A549 (cell line): Measurements from ENCODE around the gene SKI.

ENCODE experiments used
- CBX8 ChIP-seq: fragments of 200-600 bp; sonication (generic); IDR thresholded peaks from 2 replicates; pipeline ENCODE4 v1.6.1; 2016
- CEBPB ChIP-seq, 2 experiments: fragments of >200 bp in 1 of 2; sonication (Bioruptor Twin) in 1 of 2; formaldehyde crosslinking in 1 of 2; IDR thresholded peaks; 2 replicates each; pipeline ENCODE4 v1.6.1; 2012 to 2016
- CTCF ChIP-seq: fragments of >200 bp; sonication (Bioruptor Twin); formaldehyde crosslinking; IDR thresholded peaks from 3 replicates; pipeline ENCODE4 v1.5.1; 2016
- EP300 ChIP-seq, 2 experiments: fragments of >200 bp; sonication (Bioruptor Twin); formaldehyde crosslinking; IDR thresholded peaks; 2 replicates in 1 of 2; 3 replicates in 1 of 2; pipeline ENCODE4 v1.6.1; 2016 to 2017
- MAFK ChIP-seq: fragments of 450-650 bp; IDR thresholded peaks from 2 replicates; pipeline ENCODE4 v1.6.1; 2014; ENCODE audit not compliant: partially characterized antibody
- MAX ChIP-seq: IDR thresholded peaks from 2 replicates; pipeline ENCODE4 v1.6.1; 2012
- MAZ ChIP-seq: fragments of 150-350 bp; IDR thresholded peaks from 2 replicates; pipeline ENCODE4 v1.6.1; 2014; ENCODE audit warnings: antibody characterized with exemption, low read depth, low read length, borderline replicate concordance
- POLR2A ChIP-seq: IDR thresholded peaks from 2 replicates; pipeline ENCODE4 v1.6.1; 2012; ENCODE audit warnings: mild to moderate bottlenecking, low read length
- RAD21 ChIP-seq, 2 experiments: fragments of >200 bp in 1 of 2; sonication (Bioruptor Twin) in 1 of 2; formaldehyde crosslinking in 1 of 2; IDR thresholded peaks in 1 of 2; conservative IDR thresholded peaks in 1 of 2; 2 replicates in 1 of 2; 3 replicates in 1 of 2; pipeline ENCODE4 v1.6.1; 2012 to 2018; ENCODE audit warnings: inconsistent platforms in 1 of 2
- SMC3 ChIP-seq: fragments of >200 bp; sonication (Bioruptor Twin); formaldehyde crosslinking; IDR thresholded peaks from 3 replicates; pipeline ENCODE4 v1.6.1; 2018; ENCODE audit warnings: inconsistent platforms
- ZSCAN20 ChIP-seq: fragments of 250-450 bp; sonication (Bioruptor Pico); IDR thresholded peaks from 2 replicates; pipeline ENCODE4 v1.8.0; 2022; ENCODE audit warnings: mild to moderate bottlenecking, moderate library complexity
- TF ChIP-seq, protein P1 (sequence below): fragments of 200-600 bp; sonication (generic); IDR thresholded peaks from 2 replicates; pipeline ENCODE4 v1.6.1; 2016; ENCODE audit warnings: antibody characterized with exemption, mild to moderate bottlenecking, moderate library complexity
- TF ChIP-seq, protein P2 (sequence below): IDR thresholded peaks from 2 replicates; pipeline ENCODE4 v1.6.1; 2012; ENCODE audit warnings: low read depth, borderline replicate concordance
- TF ChIP-seq, protein P3 (sequence below): fragments of 250-450 bp; sonication (Bioruptor Pico); IDR thresholded peaks from 2 replicates; pipeline ENCODE4 v1.5.0; 2021; ENCODE audit warnings: mild to moderate bottlenecking, moderate library complexity, borderline replicate concordance

DNA sequence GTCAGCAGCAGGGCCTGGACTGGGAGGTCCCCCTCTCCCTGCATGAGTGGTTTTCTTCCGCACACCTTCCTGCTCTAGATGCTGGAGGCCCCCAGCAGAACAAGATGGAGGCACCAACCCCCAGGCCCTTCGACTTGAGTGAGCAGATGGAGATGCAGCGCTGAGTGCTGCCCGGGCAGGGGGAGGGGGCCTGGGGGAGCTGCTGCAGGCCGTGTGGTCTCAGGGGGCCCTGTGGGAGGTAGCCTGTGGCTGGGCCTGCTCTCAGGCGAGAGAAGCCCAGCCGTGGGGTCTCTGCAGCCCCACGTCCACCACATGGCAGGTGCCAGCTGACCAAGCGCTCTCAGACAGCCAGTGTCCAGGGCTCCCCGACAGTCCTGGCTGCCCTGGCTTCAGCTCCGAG lies 32.3 kb upstream of the SKI start:
- no peak for TF ChIP-seq EP300 (IDR thresholded peaks at IDR 0.05)
- TF ChIP-seq MAFK: no peak
- TF ChIP-seq POLR2A: no peak
- TF ChIP-seq, protein P1, sequence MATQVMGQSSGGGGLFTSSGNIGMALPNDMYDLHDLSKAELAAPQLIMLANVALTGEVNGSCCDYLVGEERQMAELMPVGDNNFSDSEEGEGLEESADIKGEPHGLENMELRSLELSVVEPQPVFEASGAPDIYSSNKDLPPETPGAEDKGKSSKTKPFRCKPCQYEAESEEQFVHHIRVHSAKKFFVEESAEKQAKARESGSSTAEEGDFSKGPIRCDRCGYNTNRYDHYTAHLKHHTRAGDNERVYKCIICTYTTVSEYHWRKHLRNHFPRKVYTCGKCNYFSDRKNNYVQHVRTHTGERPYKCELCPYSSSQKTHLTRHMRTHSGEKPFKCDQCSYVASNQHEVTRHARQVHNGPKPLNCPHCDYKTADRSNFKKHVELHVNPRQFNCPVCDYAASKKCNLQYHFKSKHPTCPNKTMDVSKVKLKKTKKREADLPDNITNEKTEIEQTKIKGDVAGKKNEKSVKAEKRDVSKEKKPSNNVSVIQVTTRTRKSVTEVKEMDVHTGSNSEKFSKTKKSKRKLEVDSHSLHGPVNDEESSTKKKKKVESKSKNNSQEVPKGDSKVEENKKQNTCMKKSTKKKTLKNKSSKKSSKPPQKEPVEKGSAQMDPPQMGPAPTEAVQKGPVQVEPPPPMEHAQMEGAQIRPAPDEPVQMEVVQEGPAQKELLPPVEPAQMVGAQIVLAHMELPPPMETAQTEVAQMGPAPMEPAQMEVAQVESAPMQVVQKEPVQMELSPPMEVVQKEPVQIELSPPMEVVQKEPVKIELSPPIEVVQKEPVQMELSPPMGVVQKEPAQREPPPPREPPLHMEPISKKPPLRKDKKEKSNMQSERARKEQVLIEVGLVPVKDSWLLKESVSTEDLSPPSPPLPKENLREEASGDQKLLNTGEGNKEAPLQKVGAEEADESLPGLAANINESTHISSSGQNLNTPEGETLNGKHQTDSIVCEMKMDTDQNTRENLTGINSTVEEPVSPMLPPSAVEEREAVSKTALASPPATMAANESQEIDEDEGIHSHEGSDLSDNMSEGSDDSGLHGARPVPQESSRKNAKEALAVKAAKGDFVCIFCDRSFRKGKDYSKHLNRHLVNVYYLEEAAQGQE: no peak
- no peak for TF ChIP-seq CTCF
- no peak for TF ChIP-seq MAX
- TF ChIP-seq SMC3: no peak
- no peak for TF ChIP-seq CBX8
- TF ChIP-seq RAD21 (conservative IDR thresholded peaks at IDR 0.05 in 1 of 2, IDR thresholded peaks at IDR 0.05 in 1 of 2): no peak
- TF ChIP-seq, protein P2, sequence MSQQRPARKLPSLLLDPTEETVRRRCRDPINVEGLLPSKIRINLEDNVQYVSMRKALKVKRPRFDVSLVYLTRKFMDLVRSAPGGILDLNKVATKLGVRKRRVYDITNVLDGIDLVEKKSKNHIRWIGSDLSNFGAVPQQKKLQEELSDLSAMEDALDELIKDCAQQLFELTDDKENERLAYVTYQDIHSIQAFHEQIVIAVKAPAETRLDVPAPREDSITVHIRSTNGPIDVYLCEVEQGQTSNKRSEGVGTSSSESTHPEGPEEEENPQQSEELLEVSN: no peak
- TF ChIP-seq, protein P3, sequence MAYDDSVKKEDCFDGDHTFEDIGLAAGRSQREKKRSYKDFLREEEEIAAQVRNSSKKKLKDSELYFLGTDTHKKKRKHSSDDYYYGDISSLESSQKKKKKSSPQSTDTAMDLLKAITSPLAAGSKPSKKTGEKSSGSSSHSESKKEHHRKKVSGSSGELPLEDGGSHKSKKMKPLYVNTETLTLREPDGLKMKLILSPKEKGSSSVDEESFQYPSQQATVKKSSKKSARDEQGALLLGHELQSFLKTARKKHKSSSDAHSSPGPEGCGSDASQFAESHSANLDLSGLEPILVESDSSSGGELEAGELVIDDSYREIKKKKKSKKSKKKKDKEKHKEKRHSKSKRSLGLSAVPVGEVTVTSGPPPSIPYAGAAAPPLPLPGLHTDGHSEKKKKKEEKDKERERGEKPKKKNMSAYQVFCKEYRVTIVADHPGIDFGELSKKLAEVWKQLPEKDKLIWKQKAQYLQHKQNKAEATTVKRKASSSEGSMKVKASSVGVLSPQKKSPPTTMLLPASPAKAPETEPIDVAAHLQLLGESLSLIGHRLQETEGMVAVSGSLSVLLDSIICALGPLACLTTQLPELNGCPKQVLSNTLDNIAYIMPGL (CRISPR knock-in tag): no peak
- no peak for TF ChIP-seq MAZ
- no peak for TF ChIP-seq ZSCAN20 (CRISPR knock-in tag)
- no peak for TF ChIP-seq CEBPB (IDR thresholded peaks at IDR 0.05)
